GM19467 (cell line): ENCODE results near the gene LRP4.
A peak's percentile ranks its signal among the peaks of the same experiment; 100 is the strongest.

ENCODE experiments used
- ATAC-seq: cut with Tn5 transposase; IDR thresholded peaks from one replicate; pipeline ENCODE4 v1.9.1; 2021; ENCODE audit warnings: mild to moderate bottlenecking, moderate library complexity; ENCODE audit not compliant: unreplicated experiment

Gene LRP4

DNA sequence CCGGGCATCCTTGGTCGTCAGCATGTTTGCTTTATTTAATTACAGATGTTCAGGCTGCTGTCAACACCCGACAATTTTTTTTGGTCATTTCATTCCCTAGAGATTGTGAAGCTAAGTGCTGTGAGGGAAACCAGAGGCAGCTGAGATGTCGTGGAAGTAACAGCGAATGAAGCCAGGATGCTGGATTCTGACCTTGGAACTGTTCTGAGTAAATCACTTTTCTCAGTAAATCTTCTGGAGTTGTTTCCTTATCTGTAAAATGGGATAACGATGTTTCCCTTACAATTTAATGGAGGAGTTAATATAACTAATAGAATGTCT, 71.9 kb downstream of the LRP4 start:
- no peak for ATAC-seq

DNA sequence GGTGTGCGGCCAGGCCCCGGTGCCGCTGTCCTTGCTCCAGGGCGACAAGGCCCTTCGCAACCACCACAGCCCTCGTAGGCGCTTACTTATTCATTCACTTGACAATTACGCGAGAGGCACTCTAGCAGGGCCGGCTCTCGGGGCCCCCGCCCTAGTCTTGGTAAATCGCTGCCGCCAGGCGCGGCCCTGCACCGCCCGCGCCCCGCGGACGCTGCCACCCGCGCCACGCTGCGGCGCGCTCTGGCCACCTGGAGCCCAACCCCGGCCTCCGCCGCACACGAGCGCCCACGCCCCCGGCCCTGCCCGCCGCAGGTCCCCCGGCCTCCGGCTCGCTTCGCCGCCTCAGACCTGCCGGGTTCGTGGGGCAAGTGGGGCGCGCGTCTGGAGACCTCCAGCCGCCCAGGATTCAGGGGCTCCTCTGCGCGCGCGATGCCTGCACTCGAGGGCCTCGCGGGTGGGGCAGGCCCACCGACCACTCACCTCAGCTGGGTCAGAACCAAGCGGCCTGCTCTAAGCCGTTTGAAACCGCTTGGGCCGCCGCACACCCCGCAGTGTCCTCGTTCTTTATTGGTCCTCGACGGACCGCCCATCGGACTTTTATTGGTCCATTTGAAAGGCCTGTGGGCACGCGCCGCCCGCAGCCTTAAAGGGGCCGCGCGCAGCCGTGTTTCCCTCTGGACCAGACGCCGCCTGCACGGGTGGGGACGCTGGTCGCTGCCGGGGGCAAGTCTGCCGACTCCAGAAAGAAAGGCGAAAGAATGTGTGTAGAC, 72.4 kb downstream of the LRP4 start, which contains the start of gene CKAP5:
Gene CKAP5 (minus strand): TSS at position 541 of the 770 bp plus-strand sequence. CDS start 25,049 bp downstream, outside the sequence.
- ATAC-seq = peak; percentile 93

DNA sequence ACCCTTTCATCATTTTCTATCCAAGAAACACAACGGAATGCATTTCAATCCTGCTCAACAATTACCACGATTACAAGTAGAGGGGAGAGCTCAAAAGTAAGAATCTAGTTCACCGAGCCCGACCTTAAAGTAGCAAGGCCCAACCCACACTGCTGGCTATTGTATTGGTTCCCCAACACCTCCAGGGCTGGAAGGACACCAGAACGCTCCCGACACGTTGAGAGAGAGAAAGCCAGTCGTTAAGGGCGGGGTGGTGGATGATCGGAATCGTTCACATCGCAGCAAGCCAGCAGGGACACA, 73.0 kb downstream of the LRP4 start:
- ATAC-seq = no peak

DNA sequence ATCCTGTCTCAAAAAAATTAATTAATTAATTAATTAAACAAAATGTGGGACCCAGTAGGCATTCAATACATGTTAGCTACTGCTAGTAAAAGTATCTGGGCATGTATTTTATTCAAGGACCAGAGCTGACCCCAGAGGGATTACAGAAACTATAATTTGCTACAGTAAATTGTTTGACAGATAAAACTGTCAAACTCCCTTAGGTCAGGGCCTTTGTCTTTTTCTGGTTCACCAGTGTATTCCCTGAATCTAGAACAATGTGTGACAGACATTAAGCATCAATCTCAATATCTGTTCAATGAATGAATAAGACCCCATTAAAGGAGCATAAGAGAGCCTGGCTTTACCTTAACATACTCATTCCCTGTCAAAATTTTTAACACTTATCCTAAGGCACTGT, 78.2 kb downstream of the LRP4 start:
- ATAC-seq = no peak

DNA sequence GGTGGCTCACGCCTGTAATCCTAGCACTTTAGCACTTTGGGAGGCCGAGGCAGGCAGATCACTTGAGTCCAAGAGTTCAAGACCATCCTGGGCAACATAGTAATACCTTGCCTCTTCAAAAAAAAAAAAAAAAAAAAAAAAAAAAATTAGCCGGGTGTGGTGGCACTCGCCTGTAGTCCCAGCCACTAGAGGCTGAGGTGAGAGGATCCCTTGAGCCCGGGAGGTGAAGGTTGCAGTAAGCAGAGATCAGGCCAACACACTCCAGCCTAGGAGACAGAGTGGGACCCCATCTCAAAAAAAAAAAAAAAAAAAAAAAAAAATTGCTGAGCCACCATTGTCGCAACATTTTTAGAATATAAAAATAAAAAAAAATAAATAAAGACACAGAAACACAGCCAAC, 79.8 kb downstream of the LRP4 start:
- ATAC-seq = no peak

DNA sequence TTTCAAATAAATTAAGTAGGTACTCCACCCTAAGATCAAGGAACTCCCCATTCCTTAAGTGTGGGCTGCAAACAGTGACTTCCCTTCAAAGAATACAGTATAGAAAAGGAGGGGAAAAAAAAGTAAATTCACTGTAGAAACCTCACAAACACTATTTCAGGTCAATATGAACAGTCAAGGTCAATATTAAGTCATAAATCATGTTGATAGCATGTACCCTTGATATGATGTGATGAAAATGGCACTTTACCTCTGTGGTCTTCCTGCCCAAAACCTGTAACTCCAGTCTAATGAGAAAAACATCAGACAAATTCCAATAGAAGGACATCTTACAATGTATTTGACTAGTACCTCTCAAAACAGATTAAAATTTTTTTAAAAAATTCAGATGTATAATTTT, 80.5 kb downstream of the LRP4 start:
- ATAC-seq = no peak

DNA sequence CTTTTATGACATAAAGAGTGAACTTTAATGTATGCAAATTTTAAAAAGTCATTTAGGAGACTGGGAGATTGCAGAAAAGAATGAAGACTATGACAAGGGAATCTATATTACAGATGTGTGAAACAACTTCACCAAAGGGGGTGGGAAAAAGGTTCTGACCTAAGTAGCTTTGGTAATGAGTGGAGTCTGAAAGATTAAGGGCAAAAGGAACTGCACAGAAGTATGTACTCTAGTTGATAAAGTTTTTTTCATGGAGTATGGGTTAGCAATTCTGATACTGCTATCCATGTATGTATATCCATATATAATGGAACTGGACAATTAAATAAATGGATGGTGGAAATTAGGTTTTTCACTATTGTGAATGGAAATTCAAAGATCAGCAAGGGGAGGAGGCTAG, 81.5 kb downstream of the LRP4 start:
- no peak for ATAC-seq

DNA sequence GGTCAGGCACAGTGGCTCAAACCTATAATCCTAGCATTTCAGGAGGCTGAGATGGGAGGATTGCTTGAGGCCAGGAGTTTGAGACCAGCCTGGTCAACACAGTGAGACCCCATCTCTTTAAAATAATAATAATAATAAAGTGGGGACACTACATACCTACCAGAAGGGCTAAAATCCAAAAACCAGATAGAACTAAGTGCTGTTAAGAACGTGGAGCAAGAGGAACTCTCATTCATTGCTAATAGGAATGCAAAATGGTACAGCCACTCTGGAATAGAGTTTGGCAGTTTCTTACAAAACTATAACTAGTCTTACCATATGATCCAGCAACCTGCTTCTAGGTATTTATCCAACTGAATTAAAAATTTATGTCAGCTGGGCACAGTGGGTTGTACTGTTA, 81.9 kb downstream of the LRP4 start:
- no peak for ATAC-seq

DNA sequence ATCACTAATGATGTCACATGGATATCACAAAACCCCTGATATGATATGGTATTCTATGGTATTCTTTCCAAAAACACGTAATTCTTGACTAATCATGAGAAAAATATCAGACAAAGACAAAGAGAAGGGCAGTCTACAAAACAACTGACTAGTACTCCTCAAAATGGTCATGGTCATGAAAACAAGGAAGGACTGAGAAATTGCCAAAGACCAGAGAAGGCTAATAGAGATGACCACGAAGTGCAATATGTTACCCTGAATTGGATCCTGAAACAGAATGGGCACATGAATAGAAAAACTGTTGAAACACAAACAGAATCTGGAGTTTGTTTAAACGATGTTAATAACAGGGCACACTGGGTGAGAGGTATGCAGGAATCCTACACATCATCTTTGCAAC, 82.5 kb downstream of the LRP4 start:
- no peak for ATAC-seq

DNA sequence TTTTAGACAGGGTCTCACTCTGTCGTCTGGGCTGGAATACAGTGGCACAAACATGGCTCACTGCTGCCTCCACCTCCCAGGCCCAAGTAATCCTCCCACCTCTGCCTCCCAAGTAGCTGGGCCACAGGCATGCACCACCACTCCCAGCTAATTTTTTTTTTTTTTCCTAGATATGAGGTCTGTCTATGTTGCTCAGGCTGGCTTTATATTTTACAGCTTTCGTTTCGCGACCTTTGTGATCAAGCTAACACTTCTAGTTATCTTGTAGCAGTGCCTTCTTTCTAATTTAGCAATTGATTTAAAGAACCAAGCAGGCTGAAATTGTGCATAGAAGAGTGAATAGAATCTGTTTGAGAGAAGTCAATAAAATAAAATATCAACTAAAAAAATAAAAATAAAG, 83.5 kb downstream of the LRP4 start:
- no peak for ATAC-seq

DNA sequence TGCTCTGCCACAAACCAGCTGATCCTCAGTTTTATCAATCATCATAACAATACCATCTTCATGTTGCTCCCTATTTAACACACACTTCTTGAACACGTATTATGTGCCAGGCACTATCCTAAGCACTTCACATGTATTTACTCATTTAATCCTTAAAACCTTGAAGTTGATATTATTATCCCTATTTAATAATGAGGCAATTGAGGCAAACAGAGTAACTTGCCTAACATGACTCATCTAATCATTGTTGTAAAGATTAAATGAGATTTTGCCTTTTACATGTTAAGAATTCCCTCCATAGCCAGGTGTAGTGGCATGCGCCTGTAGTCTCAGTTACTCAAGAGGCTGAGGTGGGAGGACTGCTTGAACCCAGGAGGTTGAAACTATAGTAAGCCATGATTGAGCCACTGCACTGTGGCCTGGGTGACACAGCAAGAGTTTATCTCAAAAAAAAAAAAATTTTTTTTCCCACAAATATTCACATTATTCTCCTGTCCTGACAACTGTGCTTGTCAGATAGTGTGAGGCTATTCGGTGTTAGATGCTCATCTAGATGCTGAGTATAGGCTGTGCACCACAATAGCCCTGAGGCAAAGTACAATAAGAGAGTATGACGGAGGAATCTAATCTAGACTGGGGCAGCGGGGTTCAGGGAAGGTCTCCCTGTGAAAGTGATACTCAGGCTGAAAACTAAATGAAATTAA, 85.7 kb downstream of the LRP4 start:
- no peak for ATAC-seq

DNA sequence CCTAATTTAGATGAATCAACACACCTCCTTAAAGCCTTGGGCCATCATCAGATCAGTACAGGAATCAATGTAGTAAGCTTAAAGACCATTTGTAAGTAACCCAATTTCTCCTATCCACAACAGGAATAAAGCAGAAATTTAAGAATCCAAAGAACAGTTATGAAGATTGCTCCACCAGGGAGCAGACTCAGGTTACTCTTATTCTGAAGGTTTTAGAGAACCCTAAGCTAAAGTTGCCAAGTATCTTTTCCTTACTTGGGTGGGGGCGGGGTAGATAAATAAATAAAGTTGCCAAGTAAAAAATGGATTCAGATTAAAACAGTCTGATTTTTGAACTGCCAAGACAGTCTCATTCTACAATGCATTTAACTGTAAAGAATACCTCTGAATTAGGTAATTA, 90.4 kb downstream of the LRP4 start:
- no peak for ATAC-seq

DNA sequence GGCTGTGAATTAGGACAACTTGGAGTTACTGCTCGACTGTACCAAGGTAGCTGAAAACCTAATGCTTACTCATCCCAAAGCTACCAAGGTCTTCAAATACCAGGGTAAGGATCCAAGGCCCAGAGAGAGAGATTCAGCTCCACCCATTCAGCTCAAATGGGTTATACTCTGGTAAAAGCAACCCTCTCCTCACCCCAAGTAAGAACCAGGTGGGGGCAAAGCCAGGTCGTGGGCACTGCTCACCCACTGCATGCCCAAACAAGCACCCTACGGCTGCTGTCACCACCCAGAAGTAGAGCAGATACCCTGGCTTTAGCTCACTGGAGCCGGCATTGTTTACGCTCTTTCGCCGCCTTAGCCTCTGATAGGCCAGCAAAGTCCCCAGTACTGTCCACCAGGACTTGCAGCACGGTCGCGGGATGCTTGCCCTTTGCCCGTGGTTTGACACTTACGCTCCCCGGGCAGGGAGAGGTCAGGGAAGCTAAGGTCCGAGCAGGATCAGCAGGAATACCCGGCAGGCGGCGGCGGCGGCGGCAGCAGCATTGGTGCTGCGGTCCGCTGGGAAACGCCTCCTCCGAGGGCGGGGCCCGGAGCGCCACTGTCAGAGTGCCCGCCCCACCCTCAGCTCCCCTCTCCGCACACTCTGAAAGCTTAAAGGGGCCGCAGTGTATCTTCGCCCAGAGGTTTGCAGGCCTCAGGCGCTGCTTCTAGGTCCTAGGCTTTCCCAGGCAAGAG, 91.9 kb downstream of the LRP4 start:
- ATAC-seq = peak; percentile 99

DNA sequence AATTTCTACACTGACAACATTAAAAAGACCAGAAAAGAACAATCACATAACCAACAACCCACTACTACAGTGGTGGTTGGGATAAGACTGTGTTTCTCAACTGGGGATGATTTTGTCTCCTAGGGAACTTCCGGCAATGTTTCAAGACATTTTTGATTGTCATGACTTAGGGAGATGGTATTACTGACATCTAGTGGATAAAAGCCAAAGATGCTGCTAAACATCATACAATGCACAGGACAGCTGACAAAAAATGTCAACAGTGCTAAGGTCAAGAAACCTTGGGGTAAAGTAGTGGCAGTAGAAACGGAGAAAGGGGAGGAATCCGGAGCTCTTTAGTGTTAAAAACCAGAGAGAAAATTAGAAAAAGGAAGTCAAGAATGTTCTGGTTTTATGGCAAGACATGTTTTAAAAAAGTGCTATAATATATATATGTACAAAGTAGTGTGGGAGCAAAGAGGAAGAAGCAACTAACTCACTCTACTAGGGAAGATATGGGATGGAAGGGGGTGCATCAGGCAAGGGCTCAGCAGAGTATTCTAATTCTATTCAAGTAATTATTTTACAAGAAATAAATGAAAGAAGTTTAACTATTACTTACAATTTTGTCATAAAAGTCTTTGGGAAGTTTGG, 109.4 kb downstream of the LRP4 start:
- no peak for ATAC-seq
